OCI-LY7 (cell line): ENCODE measurements around the gene ANO2. TPM values are rescaled to one million over a fixed set of nuclear protein-coding genes. Genes with fewer than 3 reads are reported as not detected.

Source experiments
- BruUV-seq: library from RNA; stranded (reverse); fragments of 400-500 nt; replicated peaks from 2 replicates; lab custom pipeline; 2021; lab: Mats Ljungman, UMichigan
- CTCF ChIA-PET: fragments of 300-600 bp; sonication (Branson Sonifier 250); formaldehyde crosslinking; loops from one replicate; lab custom pipeline; 2022; ENCODE audit warnings: antibody characterized with exemption; ENCODE audit not compliant: unreplicated experiment; lab: Charles Lee
- POLR2A ChIA-PET: fragments of 300-600 bp; sonication (Branson Sonifier 250); formaldehyde crosslinking; loops from one replicate; lab custom pipeline; 2022; ENCODE audit warnings: antibody characterized with exemption; lab: Charles Lee
- DNase-seq: peaks from one replicate; pipeline ENCODE4 v3.0.0-alpha.2; 2015; ENCODE audit warnings: low spot score
- H2AFZ ChIP-seq: fragments of 200-600 bp; sonication (generic), shearing (Covaris generic); 2 replicates; pipeline ENCODE4 v1.6.1; 2014; ENCODE audit warnings: mild to moderate bottlenecking, antibody characterized with exemption, low read length, moderate library complexity
- H3K27ac ChIP-seq: fragments of 200-600 bp; sonication (generic); 2 replicates; pipeline ENCODE4 v1.5.1; 2014; ENCODE audit warnings: mixed run types, low read depth, mild to moderate bottlenecking, moderate library complexity, low read length, inconsistent platforms; ENCODE audit not compliant: poor library complexity, severe bottlenecking
- H3K36me3 ChIP-seq: fragments of 200-600 bp; sonication (generic); 2 replicates; pipeline ENCODE4 v1.6.1; 2014; ENCODE audit warnings: mild to moderate bottlenecking, antibody characterized with exemption, low read length, moderate library complexity, mixed read lengths; ENCODE audit not compliant: insufficient read depth
- H3K4me1 ChIP-seq: fragments of 200-600 bp; sonication (generic); 2 replicates; pipeline ENCODE4 v1.5.1; 2014; ENCODE audit warnings: mild to moderate bottlenecking, low read length; ENCODE audit not compliant: insufficient read depth, poor library complexity, severe bottlenecking
- H3K4me2 ChIP-seq: fragments of 200-600 bp; sonication (generic); 2 replicates; pipeline ENCODE4 v1.6.1; 2014; ENCODE audit warnings: mild to moderate bottlenecking, low read length
- H3K4me3 ChIP-seq: fragments of 200-600 bp; sonication (generic); 2 replicates; pipeline ENCODE4 v1.5.1; 2014; ENCODE audit warnings: mild to moderate bottlenecking, low read depth, low read length; ENCODE audit not compliant: poor library complexity, severe bottlenecking
- H3K79me2 ChIP-seq: fragments of 200-600 bp; sonication (generic); 2 replicates; pipeline ENCODE4 v1.6.1; 2016; ENCODE audit warnings: low read depth, mild to moderate bottlenecking, low read length, moderate library complexity, mixed read lengths; ENCODE audit not compliant: insufficient read depth
- H3K9me2 ChIP-seq: fragments of 200-600 bp; sonication (generic); 2 replicates; pipeline ENCODE4 v1.6.1; 2016; ENCODE audit warnings: mild to moderate bottlenecking, low read length, mixed read lengths; ENCODE audit not compliant: insufficient read depth
- H3K9me3 ChIP-seq: fragments of 200-600 bp; sonication (generic); 2 replicates; pipeline ENCODE4 v1.6.1; 2014; ENCODE audit warnings: mild to moderate bottlenecking, mixed run types, low read length, mixed read lengths
- H4K20me1 ChIP-seq: fragments of 200-600 bp; sonication (generic); 2 replicates; pipeline ENCODE4 v1.6.1; 2014; ENCODE audit warnings: mild to moderate bottlenecking, antibody characterized with exemption, low read length, moderate library complexity, mixed read lengths; ENCODE audit not compliant: insufficient read depth
- EZH2phosphoT487 ChIP-seq: fragments of 200-600 bp; sonication (generic); IDR thresholded peaks from 2 replicates; pipeline ENCODE4 v1.6.1; 2018; ENCODE audit warnings: low read depth, borderline replicate concordance, mild to moderate bottlenecking, mixed run types, antibody characterized with exemption, low read length, moderate library complexity, mixed read lengths
- intact Hi-C: fragments of 100-400 bp; cut with micrococcal nuclease; formaldehyde crosslinking; loops from one replicate; pipeline ENCODE4 v1.10.0; 2022; ENCODE audit not compliant: unreplicated experiment
- total RNA-seq, 2 experiments: library from RNA; depleted of rRNA in 1 of 2; stranded (reverse); fragments of >200 nt in 1 of 2; shearing (Covaris generic) in 1 of 2; gene quantifications; 2 replicates each; pipeline ENCODE4 v1.2.3, GENCODE V29; 2014 to 2022
- TF ChIP-seq, protein P1 (sequence below): fragments of 200-600 bp; sonication (generic); conservative IDR thresholded peaks from 2 replicates; pipeline ENCODE4 v1.5.1; 2014; ENCODE audit warnings: mild to moderate bottlenecking, antibody characterized with exemption, low read length, moderate library complexity, mixed read lengths

ANO2 gene
- total RNA-seq, 2 experiments from 2014 or later = not detected

GRCh38 chr12:5630726-5631125 lies 314.3 kb downstream of the ANO2 start:
- TF ChIP-seq, protein P1, sequence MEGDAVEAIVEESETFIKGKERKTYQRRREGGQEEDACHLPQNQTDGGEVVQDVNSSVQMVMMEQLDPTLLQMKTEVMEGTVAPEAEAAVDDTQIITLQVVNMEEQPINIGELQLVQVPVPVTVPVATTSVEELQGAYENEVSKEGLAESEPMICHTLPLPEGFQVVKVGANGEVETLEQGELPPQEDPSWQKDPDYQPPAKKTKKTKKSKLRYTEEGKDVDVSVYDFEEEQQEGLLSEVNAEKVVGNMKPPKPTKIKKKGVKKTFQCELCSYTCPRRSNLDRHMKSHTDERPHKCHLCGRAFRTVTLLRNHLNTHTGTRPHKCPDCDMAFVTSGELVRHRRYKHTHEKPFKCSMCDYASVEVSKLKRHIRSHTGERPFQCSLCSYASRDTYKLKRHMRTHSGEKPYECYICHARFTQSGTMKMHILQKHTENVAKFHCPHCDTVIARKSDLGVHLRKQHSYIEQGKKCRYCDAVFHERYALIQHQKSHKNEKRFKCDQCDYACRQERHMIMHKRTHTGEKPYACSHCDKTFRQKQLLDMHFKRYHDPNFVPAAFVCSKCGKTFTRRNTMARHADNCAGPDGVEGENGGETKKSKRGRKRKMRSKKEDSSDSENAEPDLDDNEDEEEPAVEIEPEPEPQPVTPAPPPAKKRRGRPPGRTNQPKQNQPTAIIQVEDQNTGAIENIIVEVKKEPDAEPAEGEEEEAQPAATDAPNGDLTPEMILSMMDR = no peak
- TF ChIP-seq EZH2phosphoT487 = no peak
- Histone ChIP-seq H2AFZ (no peak overlapping the region), H3K9me2 (no peaks in the 10 kb centered on the region), H4K20me1 (no peaks in the 10 kb centered on the region), H3K27ac (no peak overlapping the region), H3K79me2 (no peaks in the 10 kb centered on the region), H3K4me2 (no peak overlapping the region), H3K4me1 (no peaks in the 10 kb centered on the region), H3K9me3 (no peaks in the 10 kb centered on the region), H3K36me3 (no peaks in the 10 kb centered on the region), H3K4me3 (no peak overlapping the region)
- intact Hi-C loops = no loop called here
- ChIA-PET CTCF (no interaction called here), POLR2A (no interaction called here)
- no TSS peak for BruUV-seq
- DNase-seq = no peak

GRCh38 chr12:5628501-5628900 lies 316.6 kb downstream of the ANO2 start:
- no peaks in the 10 kb centered on the region for H3K36me3 ChIP-seq
- no peaks in the 10 kb centered on the region for H3K9me2 ChIP-seq
- H3K4me2 ChIP-seq = no peak overlapping the region
- no TSS peak for BruUV-seq
- H2AFZ ChIP-seq = no peak overlapping the region
- POLR2A ChIA-PET = no interaction called here
- intact Hi-C loops = no loop called here
- H3K4me1 ChIP-seq = no peaks in the 10 kb centered on the region
- H3K9me3 ChIP-seq = no peaks in the 10 kb centered on the region
- no peak overlapping the region for H3K27ac ChIP-seq
- CTCF ChIA-PET = no interaction called here
- H3K79me2 ChIP-seq = no peaks in the 10 kb centered on the region
- DNase-seq = no peak
- H3K4me3 ChIP-seq = no peak overlapping the region
- TF ChIP-seq, protein P1 = no peak
- TF ChIP-seq EZH2phosphoT487 = no peak
- H4K20me1 ChIP-seq = no peaks in the 10 kb centered on the region

GRCh38 chr12:5627053-5627630 lies 317.9 kb downstream of the ANO2 start:
- no peak for TF ChIP-seq EZH2phosphoT487
- TF ChIP-seq, protein P1 = no peak
- intact Hi-C loops = no loop called here
- Histone ChIP-seq H2AFZ (no peak overlapping the region), H3K4me3 (no peak overlapping the region), H3K4me1 (no peaks in the 10 kb centered on the region), H3K27ac (no peak overlapping the region), H3K4me2 (no peak overlapping the region), H3K9me3 (no peaks in the 10 kb centered on the region), H3K79me2 (no peaks in the 10 kb centered on the region), H3K36me3 (no peaks in the 10 kb centered on the region), H4K20me1 (no peaks in the 10 kb centered on the region), H3K9me2 (no peaks in the 10 kb centered on the region)
- no peak for DNase-seq
- no TSS peak for BruUV-seq
- CTCF ChIA-PET = no interaction called here
- POLR2A ChIA-PET = no interaction called here
